Nephron (organoid): ENCODE measurements around the gene SMOC2.

Experiments
- H3K27ac Mint-ChIP-seq, 3 experiments: 2 replicates each; pipeline ENCODE4 v1.8.0; 2020; ENCODE audit warnings: mixed read lengths in 3 of 3, mild to moderate bottlenecking in 2 of 3, moderate library complexity in 1 of 3
- H3K27me3 Mint-ChIP-seq: 2 replicates; pipeline ENCODE4 v1.8.0; 2021; ENCODE audit warnings: low read depth, mild to moderate bottlenecking, moderate library complexity, mixed read lengths
- H3K36me3 Mint-ChIP-seq: 2 replicates; pipeline ENCODE4 v1.8.0; 2020; ENCODE audit warnings: low read depth, mixed read lengths
- H3K4me1 Mint-ChIP-seq: 2 replicates; pipeline ENCODE4 v1.8.0; 2020; ENCODE audit warnings: mixed read lengths
- H3K4me3 Mint-ChIP-seq, 3 experiments: 2 replicates each; pipeline ENCODE4 v1.8.0; 2020; ENCODE audit warnings: mild to moderate bottlenecking in 3 of 3, mixed read lengths in 3 of 3, moderate library complexity in 2 of 3
- H3K9me3 Mint-ChIP-seq: 2 replicates; pipeline ENCODE4 v1.8.0; 2020; ENCODE audit warnings: mixed read lengths
- CTCF ChIP-seq, 3 experiments: fragments of 200-600 bp; sonication (generic); IDR thresholded peaks; one replicate each; pipeline ENCODE4 v1.5.0; 2021; ENCODE audit warnings: antibody characterized with exemption in 3 of 3; ENCODE audit not compliant: unreplicated experiment in 3 of 3

Gene SMOC2

DNA sequence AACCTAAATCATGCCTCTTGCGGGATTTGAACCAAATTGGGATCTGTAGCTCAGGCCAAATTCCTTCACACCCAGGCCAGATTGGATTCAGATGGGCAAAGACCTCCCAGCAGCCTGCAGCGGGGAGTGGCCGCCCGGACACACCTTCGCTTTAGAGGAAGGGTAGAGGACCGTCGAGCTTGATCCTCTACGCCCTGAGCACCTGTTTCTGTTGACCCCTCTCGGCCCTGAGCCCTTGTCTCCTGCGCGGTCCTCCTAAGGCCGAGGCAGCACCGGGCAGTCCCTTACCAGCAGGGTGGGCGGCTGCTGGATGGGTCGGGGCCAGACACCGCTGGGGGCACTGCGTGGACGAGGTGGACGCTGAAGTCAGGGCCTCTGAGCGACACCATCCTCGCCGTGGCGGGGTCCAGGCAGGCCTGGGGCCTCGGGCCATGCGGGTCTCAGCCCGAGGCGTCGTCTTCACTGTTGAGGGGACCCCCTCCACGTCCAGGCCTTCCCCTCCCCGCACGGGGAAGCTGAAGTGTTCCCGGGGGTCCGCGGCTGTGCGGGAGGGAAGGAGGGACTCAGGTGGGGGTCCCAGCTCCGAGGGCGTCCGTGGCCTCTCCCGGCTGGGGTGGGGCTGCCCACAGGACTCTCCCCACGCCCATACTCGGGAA, 114.8 kb downstream of the SMOC2 start:
- Mint-ChIP-seq H3K27ac (no peak overlapping the region), H3K4me3 (no peak overlapping the region), H3K4me1 (peaks cover 16% of the 10 kb centered on the region), H3K9me3 (no peaks in the 10 kb centered on the region), H3K27me3 (peaks cover 17% of the 10 kb centered on the region), H3K36me3 (no peaks in the 10 kb centered on the region)
- no peak for TF ChIP-seq CTCF (IDR thresholded peaks at IDR 0.05; ENCODE audit: unreplicated experiment in 3 of 3)

GRCh38 chr6:168557512-168557911, 116.5 kb downstream of the SMOC2 start:
- no peaks in the 10 kb centered on the region for H3K36me3 Mint-ChIP-seq
- no peak for TF ChIP-seq CTCF (IDR thresholded peaks at IDR 0.05; ENCODE audit: unreplicated experiment in 3 of 3)
- no peaks in the 10 kb centered on the region for H3K9me3 Mint-ChIP-seq
- H3K4me1 Mint-ChIP-seq, result peaks cover 16% of the 10 kb centered on the region
- peaks cover 19% of the 10 kb centered on the region for H3K27me3 Mint-ChIP-seq
- H3K27ac Mint-ChIP-seq, result no peak overlapping the region
- no peak overlapping the region for H3K4me3 Mint-ChIP-seq

GRCh38 chr6:168558686-168559085, 117.7 kb downstream of the SMOC2 start:
- peak overlapping the region in 2 of 3 experiments; percentile 4 to 61 for H3K27ac Mint-ChIP-seq
- no peak overlapping the region for H3K4me3 Mint-ChIP-seq
- no peak for TF ChIP-seq CTCF (IDR thresholded peaks at IDR 0.05; ENCODE audit: unreplicated experiment in 3 of 3)
- no peaks in the 10 kb centered on the region for H3K36me3 Mint-ChIP-seq
- H3K4me1 Mint-ChIP-seq, result peaks cover 16% of the 10 kb centered on the region
- no peaks in the 10 kb centered on the region for H3K9me3 Mint-ChIP-seq
- peaks cover 21% of the 10 kb centered on the region for H3K27me3 Mint-ChIP-seq

DNA sequence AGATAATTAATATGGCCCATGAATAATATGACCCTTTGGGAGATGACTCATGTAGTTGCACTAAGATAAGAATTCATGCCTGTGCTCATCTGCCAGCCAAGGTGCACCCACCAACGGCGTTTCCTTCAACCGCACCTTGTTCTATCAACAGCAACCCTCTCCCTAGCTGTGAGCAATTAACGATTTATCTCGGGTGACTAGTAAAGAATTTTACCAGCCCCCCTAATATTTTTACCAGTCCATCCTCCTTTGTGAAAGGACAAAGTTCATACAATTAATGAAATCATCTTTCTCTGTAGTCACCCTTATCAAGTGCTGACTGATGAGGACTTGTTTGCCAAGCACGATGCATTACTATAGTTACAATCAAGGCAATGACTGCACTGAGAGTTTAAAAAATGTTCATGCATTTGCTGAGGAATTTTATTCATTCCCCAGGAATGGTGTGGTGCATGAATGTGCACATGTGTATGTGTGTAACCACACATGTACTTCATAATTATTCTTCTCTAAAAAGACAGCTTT, 118.7 kb downstream of the SMOC2 start:
- TF ChIP-seq CTCF (IDR thresholded peaks at IDR 0.05; ENCODE audit: unreplicated experiment in 3 of 3), result no peak
- Mint-ChIP-seq H3K9me3 (no peaks in the 10 kb centered on the region), H3K27ac (peak overlapping the region in 1 of 3 experiments; percentile 5), H3K4me1 (peaks cover 20% of the 10 kb centered on the region), H3K4me3 (no peak overlapping the region), H3K27me3 (peaks cover 27% of the 10 kb centered on the region), H3K36me3 (no peaks in the 10 kb centered on the region)

DNA sequence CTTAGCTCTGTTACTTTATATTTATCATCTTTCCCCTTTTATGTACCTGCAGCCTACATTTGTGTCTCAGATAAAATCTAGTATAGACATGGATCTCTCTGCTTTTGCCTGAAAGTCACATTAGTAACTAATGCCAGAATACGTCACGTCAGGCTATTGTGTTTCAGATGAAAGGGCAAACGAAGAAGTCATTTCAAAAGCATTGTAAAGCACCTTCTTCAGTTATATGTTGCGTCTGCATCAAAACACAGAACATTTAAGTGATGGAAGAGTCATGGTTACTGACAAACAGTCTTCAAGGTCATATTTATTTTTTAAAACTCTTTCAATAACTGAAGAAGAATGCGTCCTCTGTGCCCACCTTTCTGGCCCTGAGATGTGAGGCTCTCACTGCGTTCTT, 119.1 kb downstream of the SMOC2 start:
- Mint-ChIP-seq H3K4me3 (no peak overlapping the region), H3K27ac (no peak overlapping the region), H3K4me1 (peaks cover 18% of the 10 kb centered on the region), H3K36me3 (no peaks in the 10 kb centered on the region), H3K9me3 (no peaks in the 10 kb centered on the region), H3K27me3 (peaks cover 25% of the 10 kb centered on the region)
- TF ChIP-seq CTCF (IDR thresholded peaks at IDR 0.05; ENCODE audit: unreplicated experiment in 3 of 3), result no peak

DNA sequence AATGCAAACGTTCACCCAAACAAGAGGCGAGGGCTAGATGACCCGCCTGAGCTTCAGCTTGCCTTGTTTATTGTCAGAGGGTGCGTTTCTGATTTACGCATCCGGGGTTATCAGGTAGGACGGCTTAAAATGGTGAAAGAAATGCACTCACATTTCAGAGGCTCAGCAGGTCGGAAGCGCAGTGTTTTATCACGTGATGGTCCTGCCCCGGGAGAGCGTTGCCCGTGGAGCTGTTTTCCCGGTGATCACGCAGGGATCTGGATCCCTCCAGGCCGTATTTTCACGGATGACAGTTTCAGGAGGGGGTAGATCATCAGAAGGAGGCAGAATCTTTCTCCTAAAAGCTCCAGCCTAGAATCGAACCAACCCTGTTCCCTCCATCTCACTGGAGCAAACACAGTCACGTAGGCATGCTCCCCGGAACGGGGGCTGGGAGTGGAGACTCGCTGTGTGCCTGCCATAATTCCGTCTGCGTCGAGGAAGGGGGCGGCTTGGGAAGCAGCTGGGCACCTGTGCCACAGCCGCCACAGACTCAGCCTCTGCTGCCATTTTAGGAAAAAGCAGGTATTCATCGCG, 121.7 kb downstream of the SMOC2 start:
- H3K27me3 Mint-ChIP-seq, result peaks cover 21% of the 10 kb centered on the region
- H3K4me3 Mint-ChIP-seq, result no peak overlapping the region
- H3K9me3 Mint-ChIP-seq, result no peaks in the 10 kb centered on the region
- H3K27ac Mint-ChIP-seq, result no peak overlapping the region
- TF ChIP-seq CTCF (IDR thresholded peaks at IDR 0.05; ENCODE audit: unreplicated experiment in 3 of 3), result no peak
- peaks cover 15% of the 10 kb centered on the region for H3K4me1 Mint-ChIP-seq
- no peaks in the 10 kb centered on the region for H3K36me3 Mint-ChIP-seq
